SK-N-SH (cell line): ENCODE measurements around the gene WWOX. TPM values are rescaled to one million over a fixed set of nuclear protein-coding genes. Genes with fewer than 3 reads are reported as not detected.

Experiments used
- CTCF ChIA-PET: fragments of 300-600, 350-600 bp; formaldehyde crosslinking; extraction: SDS; loops from one replicate; lab custom pipeline; 2021; lab: Yijun Ruan, JAX
- POLR2A ChIA-PET: fragments of 350-600 bp; sonication (Branson Sonifier 250); formaldehyde crosslinking; extraction: SDS; loops from one replicate; lab custom pipeline; 2020; ENCODE audit warnings: antibody characterized with exemption, inconsistent platforms; lab: Yijun Ruan, JAX
- DNase-seq: peaks from one replicate; pipeline ENCODE4 v3.0.0; 2012
- H2AFZ ChIP-seq: fragments of 200-600 bp; sonication (generic); 2 replicates; pipeline ENCODE4 v1.8.1; 2016; ENCODE audit warnings: antibody characterized with exemption, mild to moderate bottlenecking, low read depth
- H3F3A ChIP-seq: fragments of 200-600 bp; sonication (generic); replicated peaks from 2 replicates; pipeline ENCODE3; 2016; ENCODE audit warnings: antibody characterized with exemption, mild to moderate bottlenecking; ENCODE audit not compliant: insufficient read depth
- H3K27ac ChIP-seq, 2 experiments: fragments of 200-500 bp in 1 of 2; fragments of 200-600 bp in 1 of 2; sonication (Bioruptor generic) in 1 of 2; sonication (generic), shearing (Covaris generic) in 1 of 2; 2 replicates each; pipeline versions ENCODE4 v1.5.1 to v1.6.1; 2014 to 2016; ENCODE audit warnings: low read depth in 2 of 2, inconsistent platforms in 1 of 2, low read length in 1 of 2, mild to moderate bottlenecking in 1 of 2, mixed read lengths in 1 of 2
- H3K27me3 ChIP-seq: fragments of 200-600 bp; sonication (generic), shearing (Covaris generic); 2 replicates; pipeline ENCODE4 v1.6.1; 2016; ENCODE audit warnings: mixed run types; ENCODE audit not compliant: insufficient read depth
- H3K36me3 ChIP-seq, 2 experiments: fragments of 200-500 bp in 1 of 2; fragments of 200-600 bp in 1 of 2; sonication (Bioruptor generic) in 1 of 2; sonication (generic) in 1 of 2; replicated peaks in 1 of 2; 2 replicates each; pipeline versions ENCODE3 to v1.5.1; 2014 to 2016; ENCODE audit warnings: low read length in 1 of 2, mild to moderate bottlenecking in 1 of 2; ENCODE audit not compliant: insufficient read depth in 2 of 2, control insufficient read depth in 1 of 2
- H3K4me1 ChIP-seq, 2 experiments: fragments of 200-500 bp in 1 of 2; fragments of 200-600 bp in 1 of 2; sonication (Bioruptor generic) in 1 of 2; sonication (generic), shearing (Covaris generic) in 1 of 2; 2 replicates each; pipeline versions ENCODE4 v1.5.1 to v1.6.1; 2014 to 2016; ENCODE audit warnings: low read depth in 1 of 2, low read length in 1 of 2, mixed run types in 1 of 2; ENCODE audit not compliant: insufficient read depth in 2 of 2, control insufficient read depth in 1 of 2
- H3K4me2 ChIP-seq: fragments of 200-600 bp; sonication (generic), shearing (Covaris generic); 2 replicates; pipeline ENCODE4 v1.6.1; 2017; ENCODE audit warnings: mixed run types
- H3K4me3 ChIP-seq, 2 experiments: fragments of 200-500 bp in 1 of 2; fragments of 200-600 bp in 1 of 2; sonication (Bioruptor generic) in 1 of 2; sonication (generic), shearing (Covaris generic) in 1 of 2; 2 replicates each; pipeline versions ENCODE4 v1.5.1 to v1.8.1; 2014 to 2016; ENCODE audit warnings: low read depth in 2 of 2, inconsistent platforms in 1 of 2, low read length in 1 of 2, mild to moderate bottlenecking in 1 of 2, mixed read lengths in 1 of 2, moderate library complexity in 1 of 2
- H3K79me2 ChIP-seq: fragments of 200-600 bp; sonication (generic); 2 replicates; pipeline ENCODE4 v1.8.1; 2017; ENCODE audit warnings: mild to moderate bottlenecking; ENCODE audit not compliant: insufficient read depth
- H3K9ac ChIP-seq: fragments of 200-600 bp; sonication (generic); 2 replicates; pipeline ENCODE4 v1.6.1; 2017; ENCODE audit warnings: mixed run types
- H3K9me2 ChIP-seq: fragments of 200-600 bp; sonication (generic); 2 replicates; pipeline ENCODE4 v1.6.1; 2017; ENCODE audit warnings: mixed run types
- H3K9me3 ChIP-seq: fragments of 200-600 bp; sonication (generic); 2 replicates; pipeline ENCODE4 v1.6.1; 2017; ENCODE audit warnings: mixed run types, mild to moderate bottlenecking, moderate library complexity
- H4K20me1 ChIP-seq: fragments of 200-600 bp; sonication (generic); 2 replicates; pipeline ENCODE4 v1.6.1; 2017; ENCODE audit warnings: mild to moderate bottlenecking, mixed run types; ENCODE audit not compliant: insufficient read depth
- CTCF ChIP-seq: fragments of 200-600 bp; sonication (generic); IDR thresholded peaks from 2 replicates; pipeline ENCODE4 v1.6.1; 2017; ENCODE audit warnings: antibody characterized with exemption, mild to moderate bottlenecking, moderate library complexity
- ELF1 ChIP-seq: IDR thresholded peaks from 2 replicates; pipeline ENCODE4 v1.4.0; 2012
- EP300 ChIP-seq, 2 experiments: IDR thresholded peaks; 2 replicates each; pipeline versions ENCODE4 v1.4.0 to v1.6.1; 2012; ENCODE audit warnings: borderline replicate concordance in 1 of 2, low read depth in 1 of 2, low read length in 1 of 2
- FOXJ3 ChIP-seq: sonication (generic); formaldehyde crosslinking; IDR thresholded peaks from 2 replicates; pipeline ENCODE4 v1.5.1; 2020; ENCODE audit warnings: mild to moderate bottlenecking, missing genetic modification reagents
- FOXM1 ChIP-seq: IDR thresholded peaks from 2 replicates; pipeline ENCODE4 v1.4.0; 2012; ENCODE audit warnings: low read depth, mild to moderate bottlenecking
- GATA2 ChIP-seq: sonication (generic); formaldehyde crosslinking; IDR thresholded peaks from 2 replicates; pipeline ENCODE4 v1.5.0; 2020; ENCODE audit warnings: mild to moderate bottlenecking, missing genetic modification reagents
- IRF3 ChIP-seq: fragments of 150-350 bp; IDR thresholded peaks from 2 replicates; pipeline ENCODE4 v1.6.1; 2016; ENCODE audit warnings: mild to moderate bottlenecking, low read depth, low read length
- JUND ChIP-seq: IDR thresholded peaks from 2 replicates; pipeline ENCODE4 v1.4.0; 2012
- MEF2A ChIP-seq: IDR thresholded peaks from 2 replicates; pipeline ENCODE4 v1.4.0; 2012; ENCODE audit warnings: low read depth, borderline replicate concordance
- MXI1 ChIP-seq: IDR thresholded peaks from 2 replicates; pipeline ENCODE4 v1.6.1; 2012; ENCODE audit warnings: mild to moderate bottlenecking, low read depth, low read length, improper control_type of control experiment
- NRF1 ChIP-seq: IDR thresholded peaks from 2 replicates; pipeline ENCODE4 v1.6.1; 2012; ENCODE audit warnings: low read depth, mild to moderate bottlenecking, low read length
- RAD21 ChIP-seq: IDR thresholded peaks from 2 replicates; pipeline ENCODE4 v1.6.1; 2012; ENCODE audit warnings: mild to moderate bottlenecking, low read length
- RFX5 ChIP-seq: IDR thresholded peaks from 2 replicates; pipeline ENCODE4 v1.6.1; 2012; ENCODE audit warnings: mild to moderate bottlenecking, improper control_type of control experiment, low read length
- RXRA ChIP-seq: IDR thresholded peaks from 2 replicates; pipeline ENCODE4 v1.4.0; 2012; ENCODE audit warnings: low read depth, mild to moderate bottlenecking, borderline replicate concordance
- SMC3 ChIP-seq: IDR thresholded peaks from 2 replicates; pipeline ENCODE4 v1.6.1; 2012; ENCODE audit warnings: low read depth, low read length, improper control_type of control experiment
- TEAD4 ChIP-seq: IDR thresholded peaks from 2 replicates; pipeline ENCODE4 v1.4.0; 2012; ENCODE audit warnings: mild to moderate bottlenecking, borderline replicate concordance; ENCODE audit not compliant: insufficient read depth
- USF2 ChIP-seq: fragments of 150-350 bp; IDR thresholded peaks from 2 replicates; pipeline ENCODE4 v1.6.1; 2017; ENCODE audit warnings: antibody characterized with exemption, low read length, low read depth, borderline replicate concordance
- ZBTB33 ChIP-seq: IDR thresholded peaks from 2 replicates; pipeline ENCODE4 v1.4.0; 2012; ENCODE audit warnings: low read depth, borderline replicate concordance
- WGBS: methylation state at CpG from one replicate; pipeline ENCODE4 v1.1.6; 2017; ENCODE audit warnings: low lambda C conversion rate; 5-methylcytosine and 5-hydroxymethylcytosine counted together
- polyA plus RNA-seq, 3 experiments: library from polyadenylated mRNA; depleted of rRNA; stranded (reverse); fragments of >200 nt; gene quantifications; 2 replicates each; pipeline ENCODE4 v1.2.3, GENCODE V29; 2012

WWOX gene
- polyA plus RNA-seq, 1 of the 3 experiments (the other 2 are of a cell fraction), result 10.8 TPM

GRCh38 chr16:79049040-79049439 lies 949.6 kb downstream of the WWOX start:
- H3F3A ChIP-seq, result no peaks in the 10 kb centered on the region
- 44% methylated on average over 5 of the region's 6 CpGs for WGBS
- no peaks in the 10 kb centered on the region for H3K79me2 ChIP-seq
- H3K36me3 ChIP-seq, result no peaks in the 10 kb centered on the region
- H3K27me3 ChIP-seq, result no peaks in the 10 kb centered on the region
- H3K4me1 ChIP-seq, result no peaks in the 10 kb centered on the region
- ChIA-PET POLR2A (no interaction called here), CTCF (no interaction called here)
- H3K4me2 ChIP-seq, result no peak overlapping the region
- H3K4me3 ChIP-seq, result no peak overlapping the region
- no peak overlapping the region for H2AFZ ChIP-seq
- H3K9ac ChIP-seq, result no peak overlapping the region
- H3K9me2 ChIP-seq, result no peaks in the 10 kb centered on the region
- no peak for TF ChIP-seq MXI1
- TF ChIP-seq USF2, result no peak
- TF ChIP-seq GATA2 (CRISPR knock-in tag), result no peak
- no peak for TF ChIP-seq ZBTB33
- no peak for TF ChIP-seq ELF1
- TF ChIP-seq SMC3, result no peak
- TF ChIP-seq EP300 (IDR thresholded peaks at IDR 0.05; ENCODE audit: borderline replicate concordance in 1 of 2, low read depth in 1 of 2, low read length in 1 of 2), result no peak
- H3K27ac ChIP-seq, result no peak overlapping the region
- no peak for DNase-seq
- no peaks in the 10 kb centered on the region for H4K20me1 ChIP-seq
- H3K9me3 ChIP-seq, result no peaks in the 10 kb centered on the region

- Histone ChIP-seq H3F3A (no peaks in the 10 kb centered on the region), H3K4me1 (no peaks in the 10 kb centered on the region), H4K20me1 (no peaks in the 10 kb centered on the region), H3K4me3 (no peak overlapping the region), H2AFZ (no peak overlapping the region), H3K27me3 (no peaks in the 10 kb centered on the region), H3K9me2 (no peaks in the 10 kb centered on the region), H3K9ac (no peak overlapping the region), H3K27ac (no peak overlapping the region), H3K9me3 (no peaks in the 10 kb centered on the region), H3K4me2 (no peak overlapping the region), H3K36me3 (no peaks in the 10 kb centered on the region), H3K79me2 (no peaks in the 10 kb centered on the region)
- TF ChIP-seq CTCF, result no peak
- TF ChIP-seq NRF1, result no peak
- no peak for TF ChIP-seq MEF2A
- no peak for TF ChIP-seq FOXJ3
- TF ChIP-seq IRF3, result no peak
- no peak for TF ChIP-seq RXRA
- no peak for TF ChIP-seq EP300 (IDR thresholded peaks at IDR 0.05; ENCODE audit: borderline replicate concordance in 1 of 2, low read depth in 1 of 2, low read length in 1 of 2)
- no peak for TF ChIP-seq FOXM1
- no peak for TF ChIP-seq SMC3
- TF ChIP-seq GATA2 (CRISPR knock-in tag), result no peak
- no peak for TF ChIP-seq JUND
- TF ChIP-seq RFX5, result no peak
- TF ChIP-seq MXI1, result no peak
- TF ChIP-seq RAD21, result no peak
- TF ChIP-seq TEAD4, result no peak
- no peak for DNase-seq
- POLR2A ChIA-PET, result no interaction called here
- WGBS, result 80% methylated on average over 1 of the region's 4 CpGs
- CTCF ChIA-PET, result no interaction called here
Observed at GRCh38 chr16:79050063-79050462, 950.6 kb downstream of the WWOX start.
